ENCODE results near the gene TGIF2.

Gene TGIF2

DNA sequence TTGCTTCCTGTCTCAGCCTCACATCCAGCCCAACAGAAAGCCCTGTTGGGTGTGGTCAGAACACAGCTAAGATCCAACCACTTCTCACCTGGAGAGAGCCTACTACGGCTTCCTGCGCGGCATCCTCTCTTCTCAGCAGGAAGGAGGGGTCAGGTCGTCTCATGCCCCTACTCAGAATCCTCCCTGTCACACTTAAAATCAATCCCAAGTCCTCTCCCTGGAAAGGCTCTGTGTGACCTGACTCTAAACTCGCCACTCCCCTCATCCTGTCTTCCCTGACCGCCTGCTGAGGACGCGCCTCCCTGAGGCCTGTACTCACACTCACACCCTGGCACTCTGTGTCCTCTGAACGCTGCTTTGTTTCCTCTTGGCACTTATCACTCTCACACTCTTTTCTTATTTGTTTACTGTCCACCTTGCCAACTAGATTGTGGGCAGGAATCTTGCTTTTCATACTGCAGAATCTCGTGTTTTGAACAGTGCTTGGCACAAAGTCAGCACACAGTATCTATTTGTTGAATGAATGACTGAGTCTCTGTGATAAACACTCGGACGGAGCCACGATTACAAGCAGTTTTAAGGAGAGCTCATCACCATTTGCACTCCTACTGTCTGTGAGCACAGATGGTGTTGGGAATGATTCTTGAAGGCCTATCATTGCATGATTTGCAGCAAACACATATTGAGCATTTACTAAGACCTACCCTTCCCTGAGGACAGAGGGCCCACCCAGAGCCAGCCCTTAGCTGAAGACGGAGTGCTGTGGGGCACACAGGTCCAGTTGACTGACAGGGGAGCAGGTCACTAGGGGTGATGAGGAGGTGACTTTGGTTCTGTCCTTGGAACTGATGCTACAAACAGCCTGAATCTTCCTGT is 50.9 kb downstream of the TGIF2 start:
- H3K4me3 ChIP-seq (replicated peaks; ENCODE audit: low read depth, low read length), result no peak overlapping the region
- peak; percentile 2 for TF ChIP-seq CTCF (IDR thresholded peaks at IDR 0.05; ENCODE audit: low read length, missing control alignments)
- peak; percentile 12 for DNase-seq (ENCODE audit: low read depth)

DNA sequence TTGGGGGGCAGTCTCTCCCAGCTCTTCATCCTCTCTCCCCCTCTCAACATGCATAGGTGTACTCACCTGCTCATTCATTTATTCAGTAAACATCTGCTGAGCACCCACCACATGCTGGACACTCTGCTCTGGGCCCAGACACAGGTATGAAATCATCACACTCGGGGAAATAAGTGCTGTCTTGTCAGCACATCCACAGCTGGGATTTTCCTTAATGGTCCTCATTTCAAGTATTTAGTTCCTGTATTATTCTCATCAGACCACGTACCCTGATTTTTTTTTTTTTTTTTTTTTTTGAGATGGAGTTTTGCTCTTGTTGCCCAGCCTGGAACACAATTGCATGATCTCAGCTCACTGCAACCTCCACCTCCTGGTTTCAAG is 51.5 kb downstream of the TGIF2 start:
- no peak for DNase-seq (ENCODE audit: low read depth)
- TF ChIP-seq CTCF (IDR thresholded peaks at IDR 0.05; ENCODE audit: low read length, missing control alignments), result no peak
- H3K4me3 ChIP-seq (replicated peaks; ENCODE audit: low read depth, low read length), result no peak overlapping the region

GRCh38 chr20:36628076-36628475 is 54.7 kb downstream of the TGIF2 start:
- H3K4me3 ChIP-seq (replicated peaks; ENCODE audit: low read depth, low read length), result no peak overlapping the region
- DNase-seq (ENCODE audit: low read depth), result no peak
- no peak for TF ChIP-seq CTCF (IDR thresholded peaks at IDR 0.05; ENCODE audit: low read length, missing control alignments)

GRCh38 chr20:36629719-36630681 is 56.6 kb downstream of the TGIF2 start:
- no peak overlapping the region for H3K4me3 ChIP-seq (replicated peaks; ENCODE audit: low read depth, low read length)
- TF ChIP-seq CTCF (IDR thresholded peaks at IDR 0.05; ENCODE audit: low read length, missing control alignments), result no peak
- DNase-seq (ENCODE audit: low read depth), result no peak

GRCh38 chr20:36631646-36632045 is 58.2 kb downstream of the TGIF2 start:
- no peak for DNase-seq (ENCODE audit: low read depth)

DNA sequence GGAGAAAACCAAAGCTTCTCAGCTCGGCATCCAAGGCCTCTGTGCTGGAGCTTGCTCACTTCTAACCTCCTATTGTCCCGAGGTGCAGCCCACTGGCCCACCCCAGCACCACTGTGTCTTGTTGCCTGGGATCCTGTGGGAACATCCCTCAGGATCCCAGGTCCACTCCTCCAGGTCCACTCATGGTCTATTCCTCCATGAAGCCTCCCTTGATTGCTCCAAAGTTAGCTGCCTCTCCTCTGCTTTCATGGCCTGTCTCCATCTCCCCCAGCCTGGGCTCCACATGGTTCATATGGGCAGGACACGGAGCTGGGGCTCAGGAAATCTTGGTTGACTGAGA is 58.7 kb downstream of the TGIF2 start:
- no peak for TF ChIP-seq CTCF (IDR thresholded peaks at IDR 0.05; ENCODE audit: low read length, missing control alignments)
- DNase-seq (ENCODE audit: low read depth), result no peak
- no peak overlapping the region for H3K4me3 ChIP-seq (replicated peaks; ENCODE audit: low read depth, low read length)

More at GRCh38 chr20:36631646-36632045, 58.2 kb downstream of the TGIF2 start:
- TF ChIP-seq CTCF (IDR thresholded peaks at IDR 0.05; ENCODE audit: low read length, missing control alignments), result no peak
- H3K4me3 ChIP-seq (replicated peaks; ENCODE audit: low read depth, low read length), result no peak overlapping the region
